K562 (cell line): ENCODE measurements around the gene CCDC136. TPM values are rescaled to one million over a fixed set of nuclear protein-coding genes. Genes with fewer than 3 reads are reported as not detected.

ENCODE experiments used
- ATF6 ChIP-seq: sonication (generic); formaldehyde crosslinking; IDR thresholded peaks from 2 replicates; pipeline ENCODE4 v1.4.0; 2020; ENCODE audit warnings: mild to moderate bottlenecking, missing genetic modification reagents
- BMI1 ChIP-seq: fragments of 150-350 bp; IDR thresholded peaks from 2 replicates; pipeline ENCODE4 v1.6.1; 2014; ENCODE audit warnings: low read length
- BRD9 ChIP-seq: fragments of 450-650 bp; IDR thresholded peaks from 2 replicates; pipeline ENCODE4 v1.6.1; 2018; ENCODE audit warnings: low read depth; ENCODE audit not compliant: partially characterized antibody
- BRF2 ChIP-seq: IDR thresholded peaks from 3 replicates; pipeline ENCODE4 v1.6.1; 2011; ENCODE audit warnings: borderline replicate concordance, mild to moderate bottlenecking; ENCODE audit not compliant: insufficient read length, insufficient read depth
- CBX1 ChIP-seq: sonication (generic); IDR thresholded peaks from 2 replicates; pipeline ENCODE4 v1.6.1; 2016; ENCODE audit warnings: antibody characterized with exemption, low read depth, mild to moderate bottlenecking
- CXXC5 ChIP-seq: fragments of 250-450 bp; sonication (Bioruptor Pico); IDR thresholded peaks from 2 replicates; pipeline ENCODE4 v1.8.0; 2022; ENCODE audit warnings: inconsistent platforms, mild to moderate bottlenecking, moderate library complexity
- DLX4 ChIP-seq: fragments of 250-450 bp; sonication (Bioruptor Pico); IDR thresholded peaks from 2 replicates; pipeline ENCODE4 v1.6.1; 2021; ENCODE audit warnings: mild to moderate bottlenecking
- MAZ ChIP-seq, 2 experiments: fragments of 450-650 bp in 1 of 2; sonication (generic) in 1 of 2; formaldehyde crosslinking; IDR thresholded peaks in 1 of 2; conservative IDR thresholded peaks in 1 of 2; 2 replicates each; pipeline versions ENCODE4 v1.4.0 to v1.5.0; 2020; ENCODE audit warnings: mild to moderate bottlenecking in 1 of 2, missing genetic modification reagents in 1 of 2
- NFE2L1 ChIP-seq: fragments of 450-650 bp; IDR thresholded peaks from 2 replicates; pipeline ENCODE4 v1.6.1; 2016; ENCODE audit warnings: missing genetic modification characterization, low read depth, mild to moderate bottlenecking, missing compliant biosample characterization, moderate library complexity, borderline replicate concordance
- NKRF ChIP-seq: fragments of 450-650 bp; IDR thresholded peaks from 2 replicates; pipeline ENCODE4 v1.6.1; 2016; ENCODE audit warnings: borderline replicate concordance
- POLR2A ChIP-seq: fragments of 450-650 bp; conservative IDR thresholded peaks from 2 replicates; pipeline ENCODE4 v1.6.1; 2016
- PTTG1 ChIP-seq: fragments of 450-650 bp; IDR thresholded peaks from 2 replicates; pipeline ENCODE4 v1.6.1; 2016; ENCODE audit warnings: low read depth, mild to moderate bottlenecking, missing genetic modification characterization, missing compliant biosample characterization
- SFPQ ChIP-seq: fragments of 200-400 bp; formaldehyde crosslinking; IDR thresholded peaks from 2 replicates; pipeline ENCODE4 v1.6.1; 2017; ENCODE audit warnings: mild to moderate bottlenecking, low read depth, low read length, moderate library complexity
- STAT5A ChIP-seq: IDR thresholded peaks from 2 replicates; pipeline ENCODE4 v1.6.1; 2012; ENCODE audit warnings: low read length, inconsistent platforms, borderline replicate concordance
- THRA ChIP-seq: fragments of 450-650 bp; IDR thresholded peaks from 2 replicates; pipeline ENCODE4 v1.6.1; 2017; ENCODE audit warnings: mild to moderate bottlenecking, moderate library complexity
- XRCC4 ChIP-seq: IDR thresholded peaks from one replicate; pipeline ENCODE4 v1.6.1; 2011; ENCODE audit not compliant: insufficient read depth, insufficient read length; ENCODE audit errors: extremely low read depth
- ZNF583 ChIP-seq: fragments of 250-450 bp; sonication (Bioruptor Pico); IDR thresholded peaks from 2 replicates; pipeline ENCODE4 v1.4.0; 2020
- polyA plus RNA-seq, 8 experiments: library from polyadenylated mRNA; depleted of rRNA in 4 of 8; stranded (reverse) in 5 of 8; unstranded in 3 of 8; fragments of >200 nt; fragmentation: Nextera tagmentation in 2 of 8; fragmentation: Illumina TruSeq in 1 of 8; extraction: Ambion mirVana in 2 of 8; extraction: Trizol in 1 of 8; gene quantifications; 2 replicates each; pipeline versions ENCODE4 v1.2.1 to v1.2.3, GENCODE V29; 2011 to 2014; ENCODE audit warnings: inconsistent platforms in 1 of 8, missing spikeins in 1 of 8
- total RNA-seq, 7 experiments: library from RNA; depleted of rRNA in 6 of 7; stranded (reverse); fragments of >200 nt in 6 of 7; fragmentation: Illumina TruSeq in 2 of 7; extraction: Trizol in 2 of 7; gene quantifications; 2 replicates each; pipeline versions ENCODE4 v1.2.1 to v1.2.3, GENCODE V29; 2011 to 2021; ENCODE audit warnings: low replicate concordance in 1 of 7

Gene CCDC136
- total and polyA plus RNA-seq, 9 of the 15 experiments (the other 6 are each of a cell fraction or from before 2014, with no cell fraction given): 2.4 to 40.8 (median 26.5) TPM

GRCh38 chr7:128831994-128832879 is 40.5 kb downstream of the CCDC136 start (continued):
- peak; percentile 74 for TF ChIP-seq CXXC5 (CRISPR knock-in tag)
- TF ChIP-seq SFPQ: no peak
- TF ChIP-seq POLR2A: peak; percentile 70
- TF ChIP-seq NFE2L1: no peak
- TF ChIP-seq MAZ (CRISPR knock-in tag; conservative IDR thresholded peaks at IDR 0.05 in 1 of 2, IDR thresholded peaks at IDR 0.05 in 1 of 2): peak; percentile 22 to 82; a peak in 3 of 4 replicates
- TF ChIP-seq NKRF: no peak; the same call in 1 of the 2 replicates
- no peak for TF ChIP-seq PTTG1 (tag)
- peak; percentile 39 for TF ChIP-seq BRD9
- TF ChIP-seq BMI1: no peak
- peak; percentile 16; the same call in 1 of the 2 replicates for TF ChIP-seq STAT5A
- TF ChIP-seq THRA: no peak
- no peak for TF ChIP-seq DLX4 (CRISPR knock-in tag)
- TF ChIP-seq ATF6 (CRISPR knock-in tag): peak; percentile 89; the same call in 1 of the 2 replicates
- TF ChIP-seq XRCC4: no peak
- TF ChIP-seq CBX1: no peak
- TF ChIP-seq BRF2: no peak
- TF ChIP-seq ZNF583 (CRISPR knock-in tag): no peak; the same call in 1 of the 2 replicates
